ENCODE measurements around the gene SLC25A45. TPM values are rescaled to one million over a fixed set of nuclear protein-coding genes. Genes with fewer than 3 reads are reported as not detected.
"Not testable (repeated sequence)": the region's sequence is repeated elsewhere in the genome, so short reads cannot be mapped to it uniquely, and the experiment has no call there.

The SLC25A45 gene
- total and polyA plus RNA-seq, 2 donors from 2014 or later: 4.1 to 14.7 TPM

GRCh38 chr11:65415499-65416340, 33.3 kb upstream of the SLC25A45 start:
- Histone ChIP-seq H3K4me3 (ENCODE audit: low read length in 3 of 3) (peak overlapping the region in 1 of 3 donors; percentile 80), H3K9me3 (ENCODE audit: control insufficient read depth in 2 of 3, insufficient read depth in 1 of 3, low read length in 3 of 3) (no peaks in the 10 kb centered on the region), H3K4me1 (ENCODE audit: control insufficient read depth in 2 of 3, insufficient read depth in 2 of 3, low read depth in 1 of 3, low read length in 3 of 3) (peaks cover 5 to 43% (median 34%) of the 10 kb centered on the region in 3 donors), H3K27me3 (ENCODE audit: control insufficient read depth, insufficient read depth, low read length) (no peaks in the 10 kb centered on the region), H3K27ac (ENCODE audit: low read depth in 2 of 2, low read length in 2 of 2) (peak overlapping the region in 1 of 2 donors; percentile 100), H3K36me3 (ENCODE audit: control insufficient read depth in 2 of 3, insufficient read depth in 3 of 3, low read length in 3 of 3) (peaks cover 0 to 2% (median 0%) of the 10 kb centered on the region in 3 donors), H3K9ac (ENCODE audit: low read length in 3 of 3) (peak overlapping the region in 1 of 3 donors; percentile 98)
- DNase-seq: peak in 1 of 5 donors; percentile 75
- no peak for FAIRE-seq
- TF ChIP-seq CTCF (IDR thresholded peaks at IDR 0.05; ENCODE audit: borderline replicate concordance, extremely low read depth, insufficient read depth): no peak
- intact Hi-C loops (cut with DNase I): loop anchor here (5.0 kb wide), 1 partner anchor 92 kb away; no protein-coding TSS in a partner anchor

- FAIRE-seq: no peak
- Histone ChIP-seq H3K27ac (ENCODE audit: low read depth in 2 of 2, low read length in 2 of 2) (no peak overlapping the region), H3K9me3 (ENCODE audit: control insufficient read depth in 2 of 3, insufficient read depth in 1 of 3, low read length in 3 of 3) (no peaks in the 10 kb centered on the region), H3K4me1 (ENCODE audit: control insufficient read depth in 2 of 3, insufficient read depth in 2 of 3, low read depth in 1 of 3, low read length in 3 of 3) (peaks cover 5 to 39% (median 31%) of the 10 kb centered on the region in 3 donors), H3K36me3 (ENCODE audit: control insufficient read depth in 2 of 3, insufficient read depth in 3 of 3, low read length in 3 of 3) (peaks cover 0 to 4% (median 0%) of the 10 kb centered on the region in 3 donors), H3K27me3 (ENCODE audit: control insufficient read depth, insufficient read depth, low read length) (no peaks in the 10 kb centered on the region), H3K9ac (ENCODE audit: low read length in 3 of 3) (no peak overlapping the region), H3K4me3 (ENCODE audit: low read length in 3 of 3) (no peak overlapping the region)
- DNase-seq: peak in 1 of 5 donors; percentile 71
- no peak for TF ChIP-seq CTCF (IDR thresholded peaks at IDR 0.05; ENCODE audit: borderline replicate concordance, extremely low read depth, insufficient read depth)
- intact Hi-C loops (cut with DNase I): loop anchor here (5.0 kb wide), 1 partner anchor 92 kb away; no protein-coding TSS in a partner anchor
Observed at GRCh38 chr11:65414776-65415498, 32.5 kb upstream of the SLC25A45 start.

DNA sequence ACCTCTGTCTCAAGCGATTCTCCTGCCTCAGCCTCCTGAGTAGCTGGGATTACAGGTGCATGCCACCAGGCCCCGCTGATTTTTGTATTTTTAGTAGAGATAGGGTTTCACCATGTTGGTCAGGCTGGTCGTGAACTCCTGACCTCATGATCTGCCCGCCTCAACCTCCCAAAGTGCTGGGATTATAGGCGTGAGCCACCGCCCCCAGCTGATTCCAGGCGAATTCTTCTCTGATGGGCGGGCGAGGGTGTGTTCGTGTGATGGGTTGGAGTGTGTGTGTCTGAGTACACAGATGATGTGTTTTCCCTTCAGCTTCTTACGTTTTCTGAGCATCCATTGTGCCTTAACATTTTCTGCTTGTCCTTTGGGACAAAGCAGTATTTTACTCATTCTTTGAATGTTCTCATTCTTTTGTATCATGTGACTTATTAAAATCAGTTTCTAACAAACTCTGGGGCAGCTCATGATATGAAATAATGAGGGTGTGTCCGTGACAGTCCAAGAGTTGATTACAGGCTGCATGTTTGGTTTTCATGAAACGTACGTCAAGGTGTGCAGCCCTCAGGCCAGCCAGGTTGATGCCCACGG, 30.7 kb upstream of the SLC25A45 start:
- FAIRE-seq; H3K4me3 ChIP-seq (ENCODE audit: low read length in 3 of 3); H3K27me3 ChIP-seq (ENCODE audit: control insufficient read depth, insufficient read depth, low read length); H3K9me3 ChIP-seq (ENCODE audit: control insufficient read depth in 2 of 3, insufficient read depth in 1 of 3, low read length in 3 of 3); intact Hi-C loops (cut with DNase I); H3K27ac ChIP-seq (ENCODE audit: low read depth in 2 of 2, low read length in 2 of 2); H3K36me3 ChIP-seq (ENCODE audit: control insufficient read depth in 2 of 3, insufficient read depth in 3 of 3, low read length in 3 of 3); H3K9ac ChIP-seq (ENCODE audit: low read length in 3 of 3): not testable (repeated sequence)
- peaks cover 2 to 30% (median 27%) of the 10 kb centered on the region in 3 donors for H3K4me1 ChIP-seq (ENCODE audit: control insufficient read depth in 2 of 3, insufficient read depth in 2 of 3, low read depth in 1 of 3, low read length in 3 of 3)
- peak in 2 of 5 donors; percentile 20 to 36 for DNase-seq

Measured in kidney (tissue), 14 donors.